ENCODE data around the gene LSM3.

DNA sequence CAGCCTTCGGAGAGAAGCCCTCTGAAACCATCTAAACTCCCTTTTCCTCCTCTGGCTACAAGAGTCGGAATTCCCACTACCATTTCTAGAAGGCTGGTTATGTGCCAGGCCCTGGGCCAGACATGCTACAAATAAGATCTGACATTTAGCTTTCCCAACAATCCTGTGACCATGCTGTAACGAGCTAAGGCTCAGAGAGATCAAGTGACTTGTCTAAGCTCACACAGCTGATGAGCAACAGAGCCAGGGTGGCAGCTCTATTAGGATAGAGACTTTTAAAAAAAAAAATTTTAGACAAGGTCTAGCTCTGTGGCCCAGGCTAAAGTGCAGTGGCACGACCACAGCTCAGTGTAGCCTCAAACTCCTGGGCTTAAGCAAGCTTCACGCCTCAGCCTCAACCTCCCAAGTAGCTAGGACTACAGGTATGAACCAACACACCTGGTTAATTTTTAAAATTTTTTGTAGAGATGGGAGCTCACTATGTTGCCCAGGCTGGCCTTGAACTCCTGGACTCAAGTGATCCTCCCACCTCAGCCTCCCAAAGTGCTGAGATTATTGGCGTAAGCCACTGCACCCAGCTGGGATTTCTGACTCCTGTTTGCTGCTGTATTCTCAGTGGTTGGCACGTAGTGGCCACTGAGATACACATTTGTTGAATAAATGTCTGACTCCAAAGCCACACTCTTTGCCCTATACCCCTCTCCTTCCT lies 34.6 kb downstream of the LSM3 start:
- TF ChIP-seq, protein P1, sequence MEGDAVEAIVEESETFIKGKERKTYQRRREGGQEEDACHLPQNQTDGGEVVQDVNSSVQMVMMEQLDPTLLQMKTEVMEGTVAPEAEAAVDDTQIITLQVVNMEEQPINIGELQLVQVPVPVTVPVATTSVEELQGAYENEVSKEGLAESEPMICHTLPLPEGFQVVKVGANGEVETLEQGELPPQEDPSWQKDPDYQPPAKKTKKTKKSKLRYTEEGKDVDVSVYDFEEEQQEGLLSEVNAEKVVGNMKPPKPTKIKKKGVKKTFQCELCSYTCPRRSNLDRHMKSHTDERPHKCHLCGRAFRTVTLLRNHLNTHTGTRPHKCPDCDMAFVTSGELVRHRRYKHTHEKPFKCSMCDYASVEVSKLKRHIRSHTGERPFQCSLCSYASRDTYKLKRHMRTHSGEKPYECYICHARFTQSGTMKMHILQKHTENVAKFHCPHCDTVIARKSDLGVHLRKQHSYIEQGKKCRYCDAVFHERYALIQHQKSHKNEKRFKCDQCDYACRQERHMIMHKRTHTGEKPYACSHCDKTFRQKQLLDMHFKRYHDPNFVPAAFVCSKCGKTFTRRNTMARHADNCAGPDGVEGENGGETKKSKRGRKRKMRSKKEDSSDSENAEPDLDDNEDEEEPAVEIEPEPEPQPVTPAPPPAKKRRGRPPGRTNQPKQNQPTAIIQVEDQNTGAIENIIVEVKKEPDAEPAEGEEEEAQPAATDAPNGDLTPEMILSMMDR (IDR thresholded peaks at IDR 0.05 in 4 of 5, conservative IDR thresholded peaks at IDR 0.05 in 1 of 5), result no peak
- TF ChIP-seq POLR2A (IDR thresholded peaks at IDR 0.05), result no peak

Data from gastrocnemius medialis (tissue), 4 donors.